HEK293 (cell line): ENCODE data around the gene SIL1.
A peak's percentile ranks its signal among the peaks of the same experiment; 100 is the strongest.

Experiments
- CTCF ChIA-PET: fragments of 350-600 bp; formaldehyde crosslinking; extraction: SDS; loops from one replicate; lab custom pipeline; 2021; ENCODE audit warnings: antibody characterized with exemption; lab: Yijun Ruan, JAX
- POLR2A ChIA-PET: fragments of 300-600 bp; formaldehyde crosslinking; extraction: SDS; loops from one replicate; lab custom pipeline; 2020; ENCODE audit warnings: antibody characterized with exemption, inconsistent platforms; lab: Yijun Ruan, JAX
- H3K27ac ChIP-seq: fragments of 200-500 bp; sonication (Bioruptor generic); 2 replicates; pipeline ENCODE4 v1.5.1; 2014; ENCODE audit warnings: low read depth, low read length, control low read depth, inconsistent platforms; ENCODE audit errors: extremely low read depth
- H3K36me3 ChIP-seq, 2 experiments: fragments of 200-500 bp in 1 of 2; sonication (Bioruptor generic) in 1 of 2; 1 replicate in 1 of 2; 2 replicates in 1 of 2; pipeline ENCODE4 v1.5.1; 2014 to 2017; ENCODE audit warnings: inconsistent platforms in 2 of 2, low read length in 2 of 2; ENCODE audit not compliant: control insufficient read depth in 2 of 2, insufficient read depth in 1 of 2
- H3K4me1 ChIP-seq: fragments of 200-500 bp; sonication (Bioruptor generic); 2 replicates; pipeline ENCODE4 v1.5.1; 2014; ENCODE audit warnings: mild to moderate bottlenecking, low read length, inconsistent platforms; ENCODE audit not compliant: control insufficient read depth, insufficient read depth
- H3K4me3 ChIP-seq: 2 replicates; pipeline ENCODE4 v1.5.1; 2011; ENCODE audit warnings: low read depth, mild to moderate bottlenecking, control low read depth, low read length, moderate library complexity
- H3K9me3 ChIP-seq: fragments of 200-500 bp; sonication (Bioruptor generic); 2 replicates; pipeline ENCODE4 v1.5.1; 2014; ENCODE audit warnings: low read depth, low read length, inconsistent platforms; ENCODE audit not compliant: control insufficient read depth, insufficient read depth
- GLIS2 ChIP-seq: fragments of 450-650 bp; formaldehyde crosslinking; IDR thresholded peaks from 2 replicates; pipeline ENCODE4 v1.5.1; 2016; ENCODE audit warnings: missing biosample characterization, missing genetic modification characterization
- KLF17 ChIP-seq: fragments of 450-650 bp; formaldehyde crosslinking; IDR thresholded peaks from 2 replicates; pipeline ENCODE4 v1.5.1; 2016; ENCODE audit warnings: missing biosample characterization, missing genetic modification characterization
- MEIS1 ChIP-seq: sonication (generic); formaldehyde crosslinking; IDR thresholded peaks from 2 replicates; pipeline ENCODE4 v1.8.1; 2022; ENCODE audit warnings: missing genetic modification reagents, mild to moderate bottlenecking, borderline replicate concordance
- PRDM4 ChIP-seq: fragments of 450-650 bp; formaldehyde crosslinking; IDR thresholded peaks from 2 replicates; pipeline ENCODE4 v1.5.1; 2017; ENCODE audit warnings: missing biosample characterization, missing genetic modification characterization
- WT1 ChIP-seq: fragments of 450-650 bp; formaldehyde crosslinking; IDR thresholded peaks from 2 replicates; pipeline ENCODE4 v1.5.1; 2016; ENCODE audit warnings: missing biosample characterization, missing genetic modification characterization
- ZEB2 ChIP-seq: fragments of 450-650 bp; formaldehyde crosslinking; IDR thresholded peaks from 2 replicates; pipeline ENCODE4 v1.5.1; 2016; ENCODE audit warnings: missing biosample characterization, missing genetic modification characterization
- ZFP3 ChIP-seq: fragments of 450-650 bp; formaldehyde crosslinking; IDR thresholded peaks from 2 replicates; pipeline ENCODE4 v1.5.1; 2016; ENCODE audit warnings: low read depth, missing biosample characterization, missing genetic modification characterization
- ZFP37 ChIP-seq: fragments of 450-650 bp; formaldehyde crosslinking; IDR thresholded peaks from 2 replicates; pipeline ENCODE4 v1.5.1; 2016; ENCODE audit warnings: missing biosample characterization, missing genetic modification characterization
- ZFP69B ChIP-seq: fragments of 450-650 bp; formaldehyde crosslinking; IDR thresholded peaks from 2 replicates; pipeline ENCODE4 v1.5.1; 2016; ENCODE audit warnings: missing biosample characterization, missing genetic modification characterization
- ZNF184 ChIP-seq: fragments of 450-650 bp; IDR thresholded peaks from 2 replicates; pipeline ENCODE4 v1.5.1; 2018; ENCODE audit warnings: missing biosample characterization, mild to moderate bottlenecking, missing genetic modification characterization
- ZNF211 ChIP-seq: fragments of 450-650 bp; formaldehyde crosslinking; IDR thresholded peaks from 2 replicates; pipeline ENCODE4 v1.5.1; 2016; ENCODE audit warnings: low read depth, missing biosample characterization, missing genetic modification characterization
- ZNF24 ChIP-seq: fragments of 450-650 bp; formaldehyde crosslinking; IDR thresholded peaks from 2 replicates; pipeline ENCODE4 v1.5.1; 2016; ENCODE audit warnings: missing biosample characterization, missing genetic modification characterization
- ZNF501 ChIP-seq: fragments of 450-650 bp; formaldehyde crosslinking; IDR thresholded peaks from 2 replicates; pipeline ENCODE4 v1.5.1; 2016; ENCODE audit warnings: missing biosample characterization, missing genetic modification characterization
- ZNF544 ChIP-seq: fragments of 450-650 bp; formaldehyde crosslinking; IDR thresholded peaks from 2 replicates; pipeline ENCODE4 v1.5.0; 2017; ENCODE audit warnings: missing biosample characterization, missing genetic modification characterization
- ZNF571 ChIP-seq: fragments of 450-650 bp; formaldehyde crosslinking; IDR thresholded peaks from 2 replicates; pipeline ENCODE4 v1.5.0; 2017; ENCODE audit warnings: missing biosample characterization, missing genetic modification characterization
- ZNF621 ChIP-seq: fragments of 450-650 bp; formaldehyde crosslinking; IDR thresholded peaks from 2 replicates; pipeline ENCODE4 v1.5.1; 2017; ENCODE audit warnings: missing biosample characterization, missing genetic modification characterization
- ZNF664 ChIP-seq: fragments of 450-650 bp; formaldehyde crosslinking; IDR thresholded peaks from 2 replicates; pipeline ENCODE4 v1.5.1; 2016; ENCODE audit warnings: missing biosample characterization, missing genetic modification characterization
- ZNF837 ChIP-seq: fragments of 450-650 bp; formaldehyde crosslinking; IDR thresholded peaks from 2 replicates; pipeline ENCODE4 v1.5.1; 2016; ENCODE audit warnings: missing biosample characterization, missing genetic modification characterization
- ZSCAN18 ChIP-seq: fragments of 450-650 bp; formaldehyde crosslinking; IDR thresholded peaks from 2 replicates; pipeline ENCODE4 v1.5.1; 2016; ENCODE audit warnings: missing biosample characterization, missing genetic modification characterization
- TF ChIP-seq, protein P1 (sequence below): fragments of 450-650 bp; formaldehyde crosslinking; IDR thresholded peaks from 2 replicates; pipeline ENCODE4 v1.5.1; 2016; ENCODE audit warnings: missing biosample characterization, missing genetic modification characterization
- TF ChIP-seq, protein P2 (sequence below): fragments of 450-650 bp; formaldehyde crosslinking; IDR thresholded peaks from 2 replicates; pipeline ENCODE4 v1.5.1; 2017; ENCODE audit warnings: missing biosample characterization, missing genetic modification characterization

Gene SIL1

GRCh38 chr5:138972836-138973235 is 225.3 kb downstream of the SIL1 start (continued):
- TF ChIP-seq, protein P1, sequence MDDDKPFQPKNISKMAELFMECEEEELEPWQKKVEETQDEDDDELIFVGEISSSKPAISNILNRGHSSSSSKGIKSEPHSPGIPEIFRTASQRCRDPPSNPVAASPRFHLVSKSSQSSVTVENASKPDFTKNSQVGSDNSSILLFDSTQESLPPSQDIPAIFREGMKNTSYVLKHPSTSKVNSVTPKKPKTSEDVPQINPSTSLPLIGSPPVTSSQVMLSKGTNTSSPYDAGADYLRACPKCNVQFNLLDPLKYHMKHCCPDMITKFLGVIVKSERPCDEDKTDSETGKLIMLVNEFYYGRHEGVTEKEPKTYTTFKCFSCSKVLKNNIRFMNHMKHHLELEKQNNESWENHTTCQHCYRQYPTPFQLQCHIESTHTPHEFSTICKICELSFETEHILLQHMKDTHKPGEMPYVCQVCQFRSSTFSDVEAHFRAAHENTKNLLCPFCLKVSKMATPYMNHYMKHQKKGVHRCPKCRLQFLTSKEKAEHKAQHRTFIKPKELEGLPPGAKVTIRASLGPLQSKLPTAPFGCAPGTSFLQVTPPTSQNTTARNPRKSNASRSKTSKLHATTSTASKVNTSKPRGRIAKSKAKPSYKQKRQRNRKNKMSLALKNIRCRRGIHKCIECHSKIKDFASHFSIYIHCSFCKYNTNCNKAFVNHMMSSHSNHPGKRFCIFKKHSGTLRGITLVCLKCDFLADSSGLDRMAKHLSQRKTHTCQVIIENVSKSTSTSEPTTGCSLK (tag by site-specific recombination): no peak
- no peak for TF ChIP-seq WT1 (tag by site-specific recombination)
- TF ChIP-seq ZNF501 (tag by site-specific recombination): no peak
- TF ChIP-seq ZFP37 (tag by site-specific recombination): no peak

GRCh38 chr5:138972230-138972629 is 225.9 kb downstream of the SIL1 start:
- Histone ChIP-seq H3K9me3 (no peaks in the 10 kb centered on the region), H3K4me3 (no peak overlapping the region), H3K4me1 (no peaks in the 10 kb centered on the region; the same call in 1 of the 2 replicates), H3K27ac (no peak overlapping the region), H3K36me3 (no peaks in the 10 kb centered on the region)
- ChIA-PET POLR2A (no interaction called here), CTCF (interaction anchor here (0.8 to 1.1 kb wide), 2 partner anchors 11 to 54 kb away, joined by 3 to 4 read pairs; no protein-coding TSS in a partner anchor)
- TF ChIP-seq ZNF184: no peak
- TF ChIP-seq ZFP69B (tag by site-specific recombination): no peak
- TF ChIP-seq ZNF211 (tag by site-specific recombination): no peak
- no peak for TF ChIP-seq ZSCAN18 (tag by site-specific recombination)
- no peak for TF ChIP-seq ZEB2 (tag by site-specific recombination)
- TF ChIP-seq MEIS1 (CRISPR knock-in tag): no peak

GRCh38 chr5:138969323-138970002 is 228.7 kb downstream of the SIL1 start:
- no peak for TF ChIP-seq GLIS2 (tag by site-specific recombination)
- no peak for TF ChIP-seq ZNF571 (tag by site-specific recombination)
- TF ChIP-seq ZNF837 (tag by site-specific recombination): no peak
- TF ChIP-seq PRDM4 (tag by site-specific recombination): no peak
- TF ChIP-seq, all 188 proteins: peak for 0
- Histone ChIP-seq H3K9me3 (no peaks in the 10 kb centered on the region), H3K4me3 (no peak overlapping the region), H3K4me1 (no peaks in the 10 kb centered on the region; the same call in 1 of the 2 replicates), H3K36me3 (no peaks in the 10 kb centered on the region), H3K27ac (no peak overlapping the region)
- CTCF ChIA-PET: no interaction called here
- POLR2A ChIA-PET: no interaction called here

GRCh38 chr5:138968601-138969000 is 229.6 kb downstream of the SIL1 start:
- no peaks in the 10 kb centered on the region for H3K36me3 ChIP-seq
- no peak overlapping the region for H3K27ac ChIP-seq
- POLR2A ChIA-PET: no interaction called here
- no peaks in the 10 kb centered on the region for H3K9me3 ChIP-seq
- CTCF ChIA-PET: no interaction called here
- no peak overlapping the region for H3K4me3 ChIP-seq
- H3K4me1 ChIP-seq: no peaks in the 10 kb centered on the region; the same call in 1 of the 2 replicates
- TF ChIP-seq ZFP3 (tag by site-specific recombination): no peak
- no peak for TF ChIP-seq ZNF664 (tag by site-specific recombination)
- no peak for TF ChIP-seq ZNF621
- TF ChIP-seq ZNF24 (tag by site-specific recombination): no peak
- no peak for TF ChIP-seq ZNF544 (tag by site-specific recombination)
- no peak for TF ChIP-seq KLF17 (tag by site-specific recombination)
- TF ChIP-seq, protein P2, sequence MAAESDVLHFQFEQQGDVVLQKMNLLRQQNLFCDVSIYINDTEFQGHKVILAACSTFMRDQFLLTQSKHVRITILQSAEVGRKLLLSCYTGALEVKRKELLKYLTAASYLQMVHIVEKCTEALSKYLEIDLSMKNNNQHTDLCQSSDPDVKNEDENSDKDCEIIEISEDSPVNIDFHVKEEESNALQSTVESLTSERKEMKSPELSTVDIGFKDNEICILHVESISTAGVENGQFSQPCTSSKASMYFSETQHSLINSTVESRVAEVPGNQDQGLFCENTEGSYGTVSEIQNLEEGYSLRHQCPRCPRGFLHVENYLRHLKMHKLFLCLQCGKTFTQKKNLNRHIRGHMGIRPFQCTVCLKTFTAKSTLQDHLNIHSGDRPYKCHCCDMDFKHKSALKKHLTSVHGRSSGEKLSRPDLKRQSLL: 0 out of 2 replicates have a peak, but pooled peaks have one; percentile 17
